Spinal cord (tissue), 10 donors: Measurements from ENCODE around the gene CDK11B. TPM values are rescaled to one million over a fixed set of nuclear protein-coding genes. Genes with fewer than 3 reads are reported as not detected.
"Not testable (repeated sequence)": the region's sequence is repeated elsewhere in the genome, so short reads cannot be mapped to it uniquely, and the experiment has no call there.

Experiments used
- DNase-seq, 6 donors: peaks; one replicate each; pipeline versions ENCODE4 v3.0.0 to v3.0.0-alpha.2; 2013 to 2015; ENCODE audit warnings: low spot score in 6 of 6, low read depth in 4 of 6
- H3K27ac ChIP-seq: one replicate; pipeline ENCODE4 v1.5.1; 2013; ENCODE audit warnings: low read depth, low read length, control low read depth
- H3K27me3 ChIP-seq: one replicate; pipeline ENCODE4 v1.6.1; 2013; ENCODE audit warnings: low read length; ENCODE audit not compliant: control insufficient read depth, insufficient read depth
- H3K36me3 ChIP-seq: one replicate; pipeline ENCODE4 v1.6.1; 2013; ENCODE audit warnings: low read length; ENCODE audit not compliant: control insufficient read depth, insufficient read depth
- H3K4me1 ChIP-seq: one replicate; pipeline ENCODE4 v1.6.1; 2013; ENCODE audit warnings: low read length; ENCODE audit not compliant: control insufficient read depth, insufficient read depth
- H3K4me3 ChIP-seq: one replicate; pipeline ENCODE4 v1.5.1; 2013; ENCODE audit warnings: low read depth, low read length, control low read depth
- H3K9me3 ChIP-seq: one replicate; pipeline ENCODE4 v1.6.1; 2013; ENCODE audit warnings: low read length; ENCODE audit not compliant: control insufficient read depth, insufficient read depth
- whole genome bisulfite sequencing: methylation state at CpG from one replicate; pipeline ENCODE4 v1.1.5; 2013; ENCODE audit warnings: missing lambda C conversion rate; ENCODE audit not compliant: insufficient coverage; 5-methylcytosine and 5-hydroxymethylcytosine counted together
- polyA plus RNA-seq, 2 donors: library from polyadenylated mRNA; unstranded; fragments of 120-200 nt; gene quantifications; one replicate each; pipeline ENCODE4 v1.2.1, GENCODE V29; 2013; ENCODE audit not compliant: insufficient read length in 2 of 2
- total RNA-seq, 2 donors: library from RNA; depleted of rRNA in 1 of 2; stranded (reverse); fragments of 120-200 nt in 1 of 2; fragments of >200 nt in 1 of 2; gene quantifications; one replicate each; pipeline versions ENCODE4 v1.2.3 to v1.2.4, GENCODE V29; 2013 to 2014
- donor health status: healthy.

CDK11B gene
- total and polyA plus RNA-seq, 4 donors: 7.0 to 44.5 (median 29.6) TPM

DNA sequence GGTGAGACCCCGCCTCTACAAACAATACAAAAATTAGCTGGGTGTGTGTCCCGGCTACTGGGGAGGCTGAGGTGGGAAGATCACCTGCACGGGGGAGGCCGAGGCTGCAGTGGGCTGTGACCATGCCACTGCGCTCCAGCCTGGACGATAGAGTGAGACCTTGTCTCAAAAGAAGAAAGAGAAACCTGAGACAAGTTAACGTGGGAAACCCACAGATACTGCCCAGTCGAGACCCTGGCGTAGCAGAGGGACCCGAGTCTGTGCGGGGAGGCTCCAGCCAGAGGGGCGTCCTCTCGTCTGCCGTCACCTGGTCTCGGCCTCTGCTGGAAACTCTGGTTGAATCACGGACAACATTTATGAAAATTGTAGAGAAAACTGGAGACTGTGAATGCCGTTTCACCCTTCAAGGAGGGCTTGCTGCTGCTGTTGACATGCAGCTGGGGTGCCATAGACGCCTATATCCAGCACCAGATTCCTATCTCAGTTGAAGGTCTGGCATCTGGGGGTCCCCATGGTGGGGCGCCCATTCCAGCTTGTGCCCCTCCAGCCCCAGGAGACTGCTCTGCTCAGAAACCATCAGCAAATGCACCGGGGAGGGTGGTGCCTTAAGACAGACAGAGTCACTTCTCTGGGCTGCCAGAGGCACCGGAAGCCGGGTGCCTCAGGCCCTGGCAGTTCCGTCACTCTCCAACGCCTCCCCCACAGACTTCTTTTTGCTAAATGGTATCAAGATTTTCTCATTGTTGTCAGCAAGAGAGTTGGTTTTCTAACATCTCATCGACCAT lies 13.6 kb upstream of the CDK11B start:
- Histone ChIP-seq H3K27me3 (no peaks in the 10 kb centered on the region), H3K27ac (no peak overlapping the region), H3K4me3 (no peak overlapping the region), H3K4me1 (peaks cover 2% of the 10 kb centered on the region), H3K9me3 (no peaks in the 10 kb centered on the region), H3K36me3 (peaks cover 59% of the 10 kb centered on the region)
- WGBS: 98% methylated on average over 20 of the region's 25 CpGs
- no peak for DNase-seq

DNA sequence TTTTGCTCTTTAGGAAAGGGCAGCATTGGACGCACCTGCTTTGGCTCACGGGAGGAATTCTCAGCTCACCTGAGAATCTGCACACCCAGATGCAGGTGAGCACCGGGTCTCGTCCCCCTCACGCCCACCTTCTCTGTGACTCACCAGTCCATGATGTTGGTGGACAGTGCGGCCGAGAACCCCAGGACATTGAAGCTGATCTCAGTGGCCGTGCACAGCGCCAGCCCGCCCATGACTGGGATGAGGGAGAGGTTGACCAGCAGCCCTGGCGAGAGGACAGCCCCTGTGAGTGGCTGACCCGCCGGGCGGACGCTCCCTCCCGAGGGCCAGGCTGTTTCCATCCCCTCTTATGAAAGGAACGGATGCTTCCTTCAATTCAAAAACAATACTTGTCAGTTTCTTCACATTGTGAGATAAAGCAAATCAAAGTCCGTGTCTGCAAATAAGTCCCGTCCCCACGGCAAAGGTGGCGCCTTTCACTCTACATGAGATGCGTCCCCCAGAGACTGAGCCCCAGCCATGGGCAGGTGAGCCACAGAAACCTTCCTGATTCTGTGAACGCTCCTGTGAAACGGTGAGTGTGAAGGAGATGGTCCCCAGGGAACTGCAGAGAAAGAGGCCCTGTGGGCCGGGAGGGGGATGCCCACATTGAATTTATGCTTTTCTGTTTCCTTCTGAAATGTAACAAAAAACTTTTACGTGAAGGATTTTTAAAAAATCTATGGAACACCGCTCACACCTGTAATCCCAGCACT lies 12.7 kb upstream of the CDK11B start:
- no peak for DNase-seq
- Histone ChIP-seq H3K4me3 (no peak overlapping the region), H3K27me3 (no peaks in the 10 kb centered on the region), H3K27ac (no peak overlapping the region), H3K36me3 (peaks cover 59% of the 10 kb centered on the region), H3K4me1 (no peaks in the 10 kb centered on the region), H3K9me3 (no peaks in the 10 kb centered on the region)
- WGBS: 93% methylated on average over 19 of the region's 27 CpGs

DNA sequence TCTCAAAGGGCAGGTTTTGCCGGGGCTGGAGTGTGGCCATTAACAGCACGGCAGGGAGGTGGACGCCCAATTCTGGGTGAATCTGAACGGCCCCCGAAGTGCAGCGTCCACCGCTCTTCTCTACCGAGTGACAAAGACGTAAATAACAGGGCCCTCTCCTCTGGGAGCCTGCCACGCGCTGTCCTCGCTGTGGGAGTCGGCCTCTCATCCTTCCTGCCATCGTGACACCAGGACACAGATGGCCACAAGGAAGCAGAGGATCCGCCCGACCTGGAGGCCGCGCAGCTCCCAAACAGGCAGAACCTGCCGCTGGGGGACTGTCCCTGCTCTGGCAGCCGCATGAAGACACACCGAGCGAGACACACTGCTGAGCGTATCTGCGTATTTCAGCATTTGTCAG lies 12.1 kb upstream of the CDK11B start:
- Histone ChIP-seq H3K9me3 (no peaks in the 10 kb centered on the region), H3K27ac (no peak overlapping the region), H3K4me1 (no peaks in the 10 kb centered on the region), H3K27me3 (no peaks in the 10 kb centered on the region), H3K4me3 (no peak overlapping the region), H3K36me3 (peaks cover 65% of the 10 kb centered on the region)
- DNase-seq: no peak
- 95% methylated on average over 24 of the region's 24 CpGs for WGBS

DNA sequence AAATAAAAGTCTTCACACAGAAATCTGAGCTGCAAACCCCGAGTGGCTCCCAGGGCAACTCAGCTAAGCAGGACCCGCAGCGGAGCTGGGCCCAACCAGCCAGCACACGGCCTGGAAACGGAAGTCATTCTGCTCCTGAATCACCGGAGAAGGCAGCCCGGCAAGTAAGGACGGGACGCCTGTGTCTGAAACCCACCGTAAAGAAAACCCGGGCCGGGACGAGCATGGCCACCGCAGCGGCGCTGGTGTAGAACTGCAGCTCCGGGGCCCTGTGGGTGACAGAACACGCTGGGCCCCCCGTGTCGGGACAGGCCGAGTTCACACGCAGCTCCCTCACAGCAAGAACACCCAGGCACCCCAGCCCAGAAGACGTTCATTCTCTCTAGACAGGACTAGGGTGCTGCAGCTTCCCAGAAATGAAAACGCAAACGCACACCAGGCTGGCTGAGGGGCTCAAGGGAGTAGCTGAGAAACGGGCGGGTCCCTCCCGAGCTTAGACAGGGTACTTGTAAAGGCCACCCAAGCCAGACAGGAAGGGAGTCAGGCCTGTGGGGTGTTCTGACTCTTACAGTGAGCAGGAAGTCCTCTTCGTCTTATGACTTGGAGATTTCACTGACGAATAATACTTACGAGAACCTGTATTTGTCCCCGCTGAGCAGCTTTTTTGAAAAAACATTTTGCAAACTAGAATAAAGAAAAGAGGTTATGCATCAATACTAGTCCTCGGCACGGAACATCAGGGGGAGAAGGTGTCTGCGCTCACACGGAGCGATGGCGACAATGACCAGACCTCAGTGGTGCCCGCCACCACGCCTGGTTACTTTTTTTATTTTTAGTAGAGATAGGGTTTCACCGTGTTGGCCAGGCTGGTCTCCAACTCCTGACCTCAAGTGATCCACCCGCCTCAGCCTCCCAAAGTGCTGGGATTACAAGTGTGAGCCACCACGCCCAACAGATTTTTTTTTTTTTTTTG lies 10.9 kb upstream of the CDK11B start:
- no peak for DNase-seq
- H3K27ac ChIP-seq: no peak overlapping the region
- 94% methylated on average over 37 of the region's 43 CpGs for WGBS

DNA sequence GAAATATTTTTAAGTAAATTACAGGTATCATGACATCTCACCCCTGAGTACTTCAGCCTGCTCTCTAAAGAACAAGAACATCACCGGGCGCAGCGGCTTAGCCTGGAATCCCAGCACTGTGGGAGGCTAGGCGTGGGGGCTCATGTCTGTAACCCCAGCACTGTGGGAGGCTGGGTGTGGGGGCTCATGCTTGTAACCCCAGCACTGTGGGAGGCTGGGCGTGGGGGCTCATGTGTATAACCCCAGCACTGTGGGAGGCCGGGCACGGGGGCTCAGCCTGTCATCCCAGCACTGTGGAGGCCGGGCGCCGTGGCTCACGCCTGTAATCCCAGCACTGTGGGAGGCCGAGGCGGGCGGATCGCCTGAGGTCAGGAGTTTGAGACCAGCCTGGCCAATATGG lies 7.7 kb upstream of the CDK11B start:
- Histone ChIP-seq H3K4me1 (no peaks in the 10 kb centered on the region), H3K9me3 (no peaks in the 10 kb centered on the region), H3K4me3 (no peak overlapping the region), H3K27me3 (no peaks in the 10 kb centered on the region), H3K36me3 (peaks cover 65% of the 10 kb centered on the region), H3K27ac (no peak overlapping the region)
- no peak for DNase-seq
- WGBS: 92% methylated on average over 6 of the region's 15 CpGs

More for the DNA sequence above, 10.9 kb upstream of the CDK11B start:
- no peaks in the 10 kb centered on the region for H3K9me3 ChIP-seq
- no peaks in the 10 kb centered on the region for H3K4me1 ChIP-seq
- no peaks in the 10 kb centered on the region for H3K27me3 ChIP-seq
- H3K4me3 ChIP-seq: no peak overlapping the region
- peaks cover 71% of the 10 kb centered on the region for H3K36me3 ChIP-seq

DNA sequence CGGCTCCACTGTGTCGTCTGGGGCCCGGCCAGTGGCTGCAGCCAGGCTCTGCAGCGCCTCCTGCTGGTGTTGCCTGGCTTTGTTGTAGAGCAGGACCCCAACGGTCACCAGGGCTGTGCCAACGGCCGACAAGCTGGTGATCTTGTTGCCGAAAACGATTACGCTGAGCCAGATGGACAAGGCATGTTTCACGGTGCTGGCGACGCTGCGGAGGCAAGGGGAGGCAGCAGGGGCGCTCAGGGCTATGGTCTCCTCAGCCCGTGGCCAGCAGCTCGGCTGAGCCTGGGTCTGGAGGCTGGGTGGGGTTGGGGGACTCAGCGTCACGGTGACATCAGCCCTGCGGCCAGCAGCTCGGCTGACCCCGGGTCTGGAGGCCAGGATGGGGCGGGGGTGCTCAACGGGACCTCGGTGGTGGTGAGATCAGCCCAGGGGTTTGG lies 7.0 kb upstream of the CDK11B start:
- no peak for DNase-seq
- WGBS: 84% methylated on average over 25 of the region's 25 CpGs
- peaks cover 58% of the 10 kb centered on the region for H3K36me3 ChIP-seq
- no peak overlapping the region for H3K27ac ChIP-seq
- no peak overlapping the region for H3K4me3 ChIP-seq
- H3K27me3 ChIP-seq: no peaks in the 10 kb centered on the region
- no peaks in the 10 kb centered on the region for H3K4me1 ChIP-seq
- no peaks in the 10 kb centered on the region for H3K9me3 ChIP-seq

DNA sequence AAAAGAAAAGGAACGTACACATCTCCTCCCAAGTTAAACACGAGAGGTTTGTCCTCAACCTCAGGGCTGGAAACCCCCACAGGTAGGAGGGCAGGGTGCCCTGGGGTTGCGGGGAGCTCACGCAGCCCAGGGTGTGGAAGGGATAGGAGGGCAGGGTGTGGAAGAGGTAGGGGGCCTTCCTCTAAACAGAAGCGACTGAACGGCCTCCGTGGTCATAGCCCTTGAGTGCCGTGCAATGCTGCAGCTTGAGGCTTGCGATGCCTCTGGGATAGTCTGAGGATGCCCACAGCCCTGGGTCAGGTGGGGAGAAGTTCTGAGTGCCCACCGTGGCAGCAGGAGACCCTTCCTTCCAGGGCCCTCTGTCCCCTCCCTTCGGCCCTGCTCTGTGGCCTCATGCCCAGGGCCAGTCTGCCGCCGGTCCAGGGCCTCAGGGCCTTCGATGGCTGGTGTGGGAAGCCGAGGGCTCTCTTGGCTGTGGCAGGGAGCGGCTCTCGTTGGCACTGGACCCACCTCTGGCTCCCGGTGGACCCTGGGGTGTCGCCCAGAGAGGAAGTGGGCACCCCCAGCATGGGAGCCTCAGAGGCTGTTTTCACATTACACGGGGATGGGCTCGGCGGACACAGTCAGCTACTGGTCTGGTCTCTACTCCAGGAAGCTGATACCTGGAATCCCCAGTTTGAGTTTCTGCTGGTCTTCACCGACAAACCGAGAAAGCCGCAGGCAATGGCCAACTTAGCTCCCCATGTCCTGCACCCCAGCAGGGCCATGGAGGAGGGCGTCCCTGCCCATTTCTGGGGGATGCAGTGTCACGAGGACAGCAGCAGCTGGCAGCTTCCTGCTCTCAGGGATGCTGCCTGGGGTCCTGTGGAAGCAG lies 6.4 kb upstream of the CDK11B start:
- 94% methylated on average over 25 of the region's 27 CpGs for WGBS
- Histone ChIP-seq H3K36me3 (peaks cover 52% of the 10 kb centered on the region), H3K9me3 (no peaks in the 10 kb centered on the region), H3K27me3 (no peaks in the 10 kb centered on the region), H3K4me3 (no peak overlapping the region), H3K4me1 (no peaks in the 10 kb centered on the region), H3K27ac (no peak overlapping the region)
- no peak for DNase-seq

DNA sequence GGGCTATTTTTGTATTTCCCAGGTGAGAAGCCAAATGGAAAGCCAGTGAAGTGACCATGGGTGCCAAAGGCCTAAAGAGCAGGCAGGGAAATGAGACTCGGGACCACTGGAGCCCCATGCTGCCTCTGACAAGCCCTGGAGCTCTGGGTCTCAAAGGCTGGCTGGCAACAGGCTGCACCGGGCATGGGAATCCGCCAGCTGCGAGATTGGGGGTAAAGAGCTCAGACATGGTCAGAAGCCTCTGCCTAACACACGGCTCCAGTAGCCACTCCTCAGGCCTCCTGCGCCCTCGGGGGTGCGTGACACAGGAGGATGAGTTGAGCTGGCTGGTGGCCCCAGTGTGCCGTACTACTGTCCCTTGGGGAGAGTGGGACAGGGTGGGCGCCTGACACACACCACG lies 5.5 kb upstream of the CDK11B start:
- not testable (repeated sequence) for H3K27ac ChIP-seq, H3K27me3 ChIP-seq, H3K4me3 ChIP-seq, DNase-seq, H3K9me3 ChIP-seq, H3K4me1 ChIP-seq
- WGBS: 0% methylated on average over 1 of the region's 11 CpGs
- H3K36me3 ChIP-seq: peaks cover 43% of the 10 kb centered on the region
